ENCODE results near the gene CUBN.

The CUBN gene

DNA sequence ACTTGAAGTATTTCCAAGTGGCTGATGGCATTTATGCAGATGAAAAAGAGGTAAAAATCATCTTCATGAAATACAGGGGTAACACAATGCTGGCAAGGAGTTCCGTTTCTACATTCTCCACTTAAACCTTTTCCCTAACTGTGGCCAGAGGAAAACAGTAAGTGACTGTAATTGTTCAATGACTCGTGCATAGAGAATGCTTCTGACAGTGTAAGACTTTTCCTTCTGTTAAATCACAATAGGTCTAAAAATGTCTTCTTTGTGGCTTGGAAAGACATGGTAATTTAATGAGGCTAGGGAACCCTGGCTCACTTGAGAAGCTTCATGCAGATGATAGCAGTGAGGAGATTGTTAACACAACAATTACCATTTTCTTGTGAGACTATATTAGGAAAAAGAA is 262.1 kb downstream of the CUBN start:
- no peaks in the 10 kb centered on the region for H3K9me3 Mint-ChIP-seq (ENCODE audit: low read depth)

DNA sequence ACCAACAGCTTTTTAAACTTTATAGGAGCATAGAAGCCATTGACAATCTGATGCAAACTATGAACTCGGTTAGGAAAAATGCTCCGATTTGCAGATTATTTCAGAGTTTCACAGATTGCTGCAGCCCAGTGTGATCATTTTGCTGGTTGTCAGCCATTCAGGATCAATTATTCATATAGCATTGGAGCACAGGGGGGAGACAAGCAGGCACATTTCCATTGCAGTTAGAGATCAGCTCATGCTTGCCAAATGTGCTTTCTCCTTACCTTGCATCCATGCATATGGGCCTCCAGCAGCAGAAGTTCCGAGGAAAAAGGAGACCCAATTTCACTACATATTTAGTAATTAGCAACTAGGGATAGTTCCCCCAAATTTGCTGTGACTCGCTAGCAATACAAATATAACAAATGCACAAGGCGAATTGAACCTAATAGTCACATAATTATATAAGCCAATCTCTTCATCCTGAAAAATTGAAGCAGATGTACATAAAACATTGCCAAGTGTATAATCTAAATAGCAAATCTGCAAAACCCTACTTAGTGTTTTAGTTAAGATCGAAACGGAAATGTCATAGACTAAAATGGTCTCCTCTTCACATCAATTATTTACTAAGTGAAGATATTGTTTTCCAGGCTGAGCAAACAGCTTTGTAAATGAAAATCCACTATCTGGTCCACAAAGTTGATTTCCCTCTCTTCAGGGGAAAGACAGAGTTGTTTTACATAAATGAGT is 262.9 kb downstream of the CUBN start:
- Mint-ChIP-seq H3K4me3 (no peak overlapping the region), H3K27me3 (no peaks in the 10 kb centered on the region), H3K9me3 (ENCODE audit: low read depth) (no peaks in the 10 kb centered on the region), H3K4me1 (ENCODE audit: low read depth) (no peaks in the 10 kb centered on the region), H3K27ac (no peak overlapping the region), H3K36me3 (peaks cover 19% of the 10 kb centered on the region)

More for the DNA sequence above, 262.1 kb downstream of the CUBN start:
- H3K36me3 Mint-ChIP-seq, result peaks cover 15% of the 10 kb centered on the region
- no peak overlapping the region for H3K4me3 Mint-ChIP-seq
- no peaks in the 10 kb centered on the region for H3K4me1 Mint-ChIP-seq (ENCODE audit: low read depth)
- H3K27me3 Mint-ChIP-seq, result no peaks in the 10 kb centered on the region
- no peak overlapping the region for H3K27ac Mint-ChIP-seq

DNA sequence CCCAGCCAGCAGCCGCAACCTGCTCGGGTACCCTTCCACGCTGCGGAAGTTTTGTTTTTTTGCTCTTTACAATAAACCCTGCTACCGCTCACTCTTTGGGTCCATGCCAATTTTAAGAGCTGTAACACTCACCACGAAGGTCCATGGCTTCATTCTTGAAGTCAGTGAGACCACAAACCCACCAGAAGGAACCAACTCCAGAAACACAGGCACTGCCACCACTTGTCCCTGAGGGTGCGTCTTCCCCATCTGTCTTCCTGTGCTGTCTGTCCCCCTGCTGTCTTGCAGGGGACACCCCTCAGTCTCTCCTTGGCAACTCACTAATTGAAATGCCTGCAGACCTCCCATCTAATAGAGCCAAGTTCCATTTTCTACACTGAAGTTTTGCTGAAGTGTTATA is 263.8 kb downstream of the CUBN start:
- H3K4me1 Mint-ChIP-seq (ENCODE audit: low read depth), result no peaks in the 10 kb centered on the region
- peaks cover 20% of the 10 kb centered on the region for H3K36me3 Mint-ChIP-seq
- no peaks in the 10 kb centered on the region for H3K27me3 Mint-ChIP-seq
- no peak overlapping the region for H3K4me3 Mint-ChIP-seq
- peaks cover 1% of the 10 kb centered on the region for H3K9me3 Mint-ChIP-seq (ENCODE audit: low read depth)
- no peak overlapping the region for H3K27ac Mint-ChIP-seq

DNA sequence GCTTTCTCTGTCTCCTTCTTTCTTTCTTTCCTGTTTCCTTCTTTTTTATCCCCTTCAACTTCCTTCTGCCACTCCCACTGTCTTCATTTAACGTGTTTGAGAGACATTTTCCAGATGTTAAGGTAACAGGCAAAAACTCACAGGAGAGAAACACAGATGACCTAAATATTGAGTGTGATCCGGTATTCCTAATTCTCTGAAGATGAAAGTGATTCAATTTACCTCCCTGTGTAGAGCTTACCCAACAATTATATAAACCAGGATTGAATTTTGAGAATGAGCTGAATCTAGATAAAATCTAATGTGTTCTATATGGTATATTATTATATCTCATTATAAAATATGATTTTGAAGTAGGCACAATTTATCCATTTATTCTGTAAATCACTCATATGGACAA is 265.8 kb downstream of the CUBN start:
- Mint-ChIP-seq H3K4me1 (ENCODE audit: low read depth) (no peaks in the 10 kb centered on the region), H3K36me3 (peaks cover 21% of the 10 kb centered on the region), H3K9me3 (ENCODE audit: low read depth) (peaks cover 4% of the 10 kb centered on the region), H3K4me3 (no peak overlapping the region), H3K27ac (no peak overlapping the region), H3K27me3 (no peaks in the 10 kb centered on the region)

- Mint-ChIP-seq H3K27me3 (no peaks in the 10 kb centered on the region), H3K36me3 (peaks cover 18% of the 10 kb centered on the region), H3K27ac (no peak overlapping the region), H3K4me1 (ENCODE audit: low read depth) (no peaks in the 10 kb centered on the region), H3K9me3 (ENCODE audit: low read depth) (peaks cover 4% of the 10 kb centered on the region), H3K4me3 (no peak overlapping the region)
Measured at GRCh38 chr10:16857419-16857818, 272.2 kb downstream of the CUBN start.

DNA sequence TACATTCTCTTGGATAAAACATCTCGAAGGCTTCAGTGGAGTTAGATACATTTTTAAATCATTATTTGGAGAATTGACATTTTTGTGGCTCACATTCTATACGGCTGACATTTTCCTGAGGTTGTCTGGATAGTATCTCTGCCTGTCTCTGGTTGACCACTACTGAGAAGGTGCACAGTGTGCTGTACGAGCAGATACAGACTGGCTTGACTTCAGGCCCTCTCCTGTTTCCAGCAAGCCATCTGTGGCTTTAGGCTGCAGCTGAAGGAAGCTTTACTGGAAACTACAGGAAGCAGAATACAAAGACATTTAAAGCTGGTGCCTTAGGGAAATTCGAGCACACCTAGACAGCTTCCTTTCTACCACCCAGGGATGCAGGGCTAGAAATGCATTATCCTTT is 273.0 kb downstream of the CUBN start:
- Mint-ChIP-seq H3K27me3 (no peaks in the 10 kb centered on the region), H3K36me3 (peaks cover 13% of the 10 kb centered on the region), H3K4me1 (ENCODE audit: low read depth) (no peaks in the 10 kb centered on the region), H3K9me3 (ENCODE audit: low read depth) (peaks cover 4% of the 10 kb centered on the region), H3K27ac (no peak overlapping the region), H3K4me3 (no peak overlapping the region)

DNA sequence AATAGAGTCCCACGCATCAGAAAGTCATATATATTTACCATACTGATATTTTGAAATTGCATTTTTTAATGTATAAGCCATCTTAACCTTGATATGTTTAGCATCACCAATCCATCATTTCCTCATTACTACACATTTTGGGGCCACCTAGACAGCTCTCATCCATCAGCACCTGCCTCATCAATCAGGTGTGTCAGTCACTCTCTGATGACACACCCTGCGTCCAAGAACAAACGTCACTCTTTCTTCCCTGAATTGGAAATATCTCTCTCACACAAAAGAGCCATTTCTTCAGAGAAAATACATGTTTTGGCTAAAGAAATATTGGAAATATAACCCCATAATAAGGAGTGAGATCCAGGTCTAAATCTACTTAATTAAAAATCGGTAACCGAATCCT is 273.5 kb downstream of the CUBN start:
- H3K9me3 Mint-ChIP-seq (ENCODE audit: low read depth), result peaks cover 4% of the 10 kb centered on the region
- no peaks in the 10 kb centered on the region for H3K27me3 Mint-ChIP-seq
- H3K4me3 Mint-ChIP-seq, result no peak overlapping the region
- no peaks in the 10 kb centered on the region for H3K4me1 Mint-ChIP-seq (ENCODE audit: low read depth)
- H3K27ac Mint-ChIP-seq, result no peak overlapping the region
- H3K36me3 Mint-ChIP-seq, result peaks cover 12% of the 10 kb centered on the region

- H3K36me3 Mint-ChIP-seq, result peaks cover 4% of the 10 kb centered on the region
- no peaks in the 10 kb centered on the region for H3K9me3 Mint-ChIP-seq (ENCODE audit: low read depth)
- H3K4me1 Mint-ChIP-seq (ENCODE audit: low read depth), result no peaks in the 10 kb centered on the region
- no peaks in the 10 kb centered on the region for H3K27me3 Mint-ChIP-seq
- H3K27ac Mint-ChIP-seq, result no peak overlapping the region
- H3K4me3 Mint-ChIP-seq, result no peak overlapping the region
Measured at GRCh38 chr10:16854623-16855022, 275.0 kb downstream of the CUBN start.

DNA sequence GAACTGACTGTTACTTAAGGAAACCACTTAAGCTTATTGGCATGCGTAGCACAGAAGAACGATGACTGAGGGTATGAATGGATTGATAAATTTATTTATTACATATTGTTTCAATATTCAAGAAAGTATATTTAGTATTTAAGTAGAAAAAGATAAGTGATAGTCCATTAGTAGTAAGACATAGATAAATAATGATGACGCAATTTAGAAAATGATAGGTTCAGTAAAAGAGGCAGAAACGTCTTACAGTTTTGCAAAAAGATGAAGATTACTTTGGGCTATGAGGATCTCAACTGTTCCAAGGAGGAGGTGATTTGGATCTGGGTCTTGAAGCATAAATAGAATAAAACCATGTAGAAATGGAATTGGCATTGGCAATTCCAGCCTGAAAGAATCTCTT is 275.8 kb downstream of the CUBN start:
- H3K4me1 Mint-ChIP-seq (ENCODE audit: low read depth), result no peaks in the 10 kb centered on the region

DNA sequence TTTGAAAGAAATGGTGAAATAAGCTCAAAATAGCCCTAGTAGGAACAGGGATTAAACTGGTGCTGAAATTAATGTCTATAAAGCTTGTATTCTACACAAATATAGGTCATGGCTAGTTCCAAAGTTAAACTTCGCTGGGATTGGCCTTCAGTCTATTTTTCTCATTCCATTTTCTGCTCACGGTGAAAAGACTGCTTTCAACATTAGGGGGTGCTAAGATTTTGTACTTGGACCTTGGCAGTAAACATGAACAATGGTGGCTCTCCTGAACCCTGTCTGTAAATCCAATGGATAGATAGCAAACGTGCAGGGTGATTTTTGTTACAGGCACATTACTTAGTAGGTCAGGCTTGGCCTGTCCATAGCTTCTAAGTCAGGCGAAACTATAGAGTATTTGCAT is 276.4 kb downstream of the CUBN start:
- Mint-ChIP-seq H3K9me3 (ENCODE audit: low read depth) (no peaks in the 10 kb centered on the region), H3K27ac (no peak overlapping the region), H3K4me3 (no peak overlapping the region), H3K4me1 (ENCODE audit: low read depth) (no peaks in the 10 kb centered on the region), H3K36me3 (peaks cover 4% of the 10 kb centered on the region), H3K27me3 (no peaks in the 10 kb centered on the region)

More for the DNA sequence above, 275.8 kb downstream of the CUBN start:
- no peak overlapping the region for H3K4me3 Mint-ChIP-seq
- peaks cover 4% of the 10 kb centered on the region for H3K36me3 Mint-ChIP-seq
- H3K27me3 Mint-ChIP-seq, result no peaks in the 10 kb centered on the region
- H3K9me3 Mint-ChIP-seq (ENCODE audit: low read depth), result no peaks in the 10 kb centered on the region
- no peak overlapping the region for H3K27ac Mint-ChIP-seq

GRCh38 chr10:16852624-16853023 is 277.0 kb downstream of the CUBN start:
- Mint-ChIP-seq H3K4me1 (ENCODE audit: low read depth) (no peaks in the 10 kb centered on the region), H3K27ac (no peak overlapping the region), H3K9me3 (ENCODE audit: low read depth) (no peaks in the 10 kb centered on the region), H3K36me3 (peaks cover 4% of the 10 kb centered on the region), H3K27me3 (no peaks in the 10 kb centered on the region), H3K4me3 (no peak overlapping the region)

DNA sequence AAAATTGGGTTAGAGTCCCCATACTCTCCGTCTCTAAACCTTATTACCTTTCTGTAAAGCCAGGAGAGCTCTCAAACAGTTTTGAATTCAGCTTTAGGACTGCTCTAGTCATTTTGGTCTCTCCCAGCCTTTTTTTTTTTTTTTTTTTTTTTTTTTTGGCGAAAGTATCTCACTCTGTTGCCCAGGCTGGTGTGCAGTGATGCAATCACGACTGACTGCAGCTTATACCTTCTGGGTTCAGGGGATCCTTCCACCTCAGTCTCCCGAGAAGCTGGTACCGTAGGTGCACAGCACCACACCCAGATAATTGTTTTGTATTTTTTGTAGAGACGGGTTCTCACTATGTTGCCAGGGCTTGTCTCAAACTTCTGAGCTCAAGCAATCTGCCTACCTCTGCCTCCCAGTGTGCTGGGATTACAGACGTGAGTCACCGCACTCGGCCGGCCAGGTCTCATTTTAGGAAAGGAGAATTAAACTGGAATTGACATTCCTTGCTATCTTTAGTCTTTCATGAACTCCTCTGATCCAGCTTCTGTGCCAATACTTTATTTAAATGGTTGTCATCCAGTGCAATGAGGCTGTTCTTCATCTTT is 281.0 kb downstream of the CUBN start:
- Mint-ChIP-seq H3K9me3 (ENCODE audit: low read depth) (no peaks in the 10 kb centered on the region), H3K4me1 (ENCODE audit: low read depth) (no peaks in the 10 kb centered on the region), H3K4me3 (no peak overlapping the region), H3K36me3 (no peaks in the 10 kb centered on the region), H3K27me3 (no peaks in the 10 kb centered on the region), H3K27ac (no peak overlapping the region)

DNA sequence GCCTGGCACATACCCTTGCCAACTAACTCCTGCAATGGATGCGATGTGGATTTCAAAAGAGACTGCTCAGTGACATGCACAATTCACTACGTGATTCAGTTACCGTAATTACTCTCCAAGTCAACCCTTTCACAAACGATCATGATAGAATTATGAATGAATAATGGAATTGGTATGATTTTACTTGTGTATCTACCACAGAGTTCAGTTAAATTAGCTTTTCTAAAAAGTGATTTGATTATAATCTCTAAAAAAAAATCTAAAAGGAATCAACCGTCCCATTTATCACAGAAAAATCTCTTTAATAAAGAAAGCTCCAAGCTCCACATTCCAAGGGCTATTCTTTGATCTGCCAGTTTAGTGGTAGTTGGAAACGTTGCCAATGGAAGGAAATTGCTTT is 282.0 kb downstream of the CUBN start:
- Mint-ChIP-seq H3K27ac (no peak overlapping the region), H3K27me3 (no peaks in the 10 kb centered on the region), H3K4me3 (no peak overlapping the region), H3K9me3 (ENCODE audit: low read depth) (no peaks in the 10 kb centered on the region), H3K36me3 (no peaks in the 10 kb centered on the region), H3K4me1 (ENCODE audit: low read depth) (peaks cover 3% of the 10 kb centered on the region)

DNA sequence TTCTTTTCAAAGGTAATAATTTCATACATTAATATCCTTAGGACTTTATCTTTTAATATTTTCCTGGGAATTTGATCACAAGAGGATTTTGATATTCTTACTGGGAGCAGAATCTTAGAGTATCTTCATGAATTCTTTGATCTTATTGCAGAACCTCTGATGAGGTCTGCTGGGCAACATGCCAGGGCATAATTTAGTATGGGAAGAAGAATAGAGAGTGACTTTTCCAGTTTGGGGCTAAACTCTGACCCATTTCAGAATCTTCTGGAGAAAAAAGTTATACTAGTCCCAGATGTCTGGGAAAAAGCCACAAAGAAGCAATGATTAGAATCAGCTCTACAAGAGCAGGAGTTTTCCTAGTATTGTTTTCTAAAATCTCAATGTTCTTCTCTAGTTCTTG is 284.4 kb downstream of the CUBN start:
- Mint-ChIP-seq H3K4me3 (no peak overlapping the region), H3K4me1 (ENCODE audit: low read depth) (peaks cover 3% of the 10 kb centered on the region), H3K36me3 (peaks cover 3% of the 10 kb centered on the region), H3K9me3 (ENCODE audit: low read depth) (no peaks in the 10 kb centered on the region), H3K27me3 (no peaks in the 10 kb centered on the region), H3K27ac (no peak overlapping the region)

DNA sequence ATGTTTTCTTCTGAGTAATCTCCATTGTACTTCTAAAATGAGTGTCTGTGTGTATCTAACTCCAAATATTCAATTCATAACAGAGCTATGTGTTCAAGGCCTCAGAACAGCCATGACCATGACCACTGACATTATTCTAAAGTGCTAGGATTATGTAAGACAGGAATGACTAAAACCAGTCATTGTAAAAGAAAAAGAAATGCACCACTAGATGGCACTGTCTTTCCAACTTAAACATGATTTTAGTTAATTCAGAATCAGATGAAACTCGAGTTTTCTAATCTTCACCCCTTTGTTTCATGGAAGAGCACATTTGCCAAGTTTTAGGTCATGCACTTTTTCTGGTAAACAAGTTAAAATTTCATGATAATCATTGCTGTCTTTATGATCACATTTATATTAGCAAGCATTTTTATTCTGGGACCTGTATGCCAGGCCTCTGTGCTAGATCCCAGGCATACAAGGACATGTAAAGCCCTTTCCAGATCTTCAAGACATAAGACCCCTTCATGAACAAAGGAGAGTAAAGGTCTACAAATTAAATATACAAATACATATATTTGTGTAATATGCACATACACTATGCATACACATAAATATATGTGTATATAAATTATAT is 286.2 kb downstream of the CUBN start:
- Mint-ChIP-seq H3K4me1 (ENCODE audit: low read depth) (peaks cover 3% of the 10 kb centered on the region), H3K27me3 (no peaks in the 10 kb centered on the region), H3K9me3 (ENCODE audit: low read depth) (no peaks in the 10 kb centered on the region), H3K4me3 (no peak overlapping the region), H3K36me3 (peaks cover 3% of the 10 kb centered on the region), H3K27ac (no peak overlapping the region)

Data from activated naive CD8-positive, alpha-beta T cell (primary cell).